Umbilical cord (tissue), 2 donors: ENCODE data around the gene GRID1. TPM values are rescaled to one million over a fixed set of nuclear protein-coding genes. Genes with fewer than 3 reads are reported as not detected.
A peak's percentile ranks its signal among the peaks of the same experiment; 100 is the strongest.

ENCODE experiments used
- DNase-seq: peaks from one replicate; pipeline ENCODE4 v3.0.0-alpha.2; 2015; ENCODE audit warnings: low spot score
- total RNA-seq: library from RNA; depleted of rRNA; stranded (reverse); fragments of >200 nt; gene quantifications from one replicate; pipeline ENCODE4 v1.2.3, GENCODE V29; 2014; ENCODE audit warnings: low replicate concordance; ENCODE audit not compliant: insufficient read depth

The GRID1 gene
- total RNA-seq, 1 donor from 2014 or later, result 7.2 TPM

- no peak for DNase-seq
Measured at GRCh38 chr10:85603151-85603940, 763.2 kb downstream of the GRID1 start.

GRCh38 chr10:85602713-85603112, 763.9 kb downstream of the GRID1 start:
- DNase-seq, result no peak

- DNase-seq, result no peak
Measured at GRCh38 chr10:85602306-85602705, 764.3 kb downstream of the GRID1 start.

DNA sequence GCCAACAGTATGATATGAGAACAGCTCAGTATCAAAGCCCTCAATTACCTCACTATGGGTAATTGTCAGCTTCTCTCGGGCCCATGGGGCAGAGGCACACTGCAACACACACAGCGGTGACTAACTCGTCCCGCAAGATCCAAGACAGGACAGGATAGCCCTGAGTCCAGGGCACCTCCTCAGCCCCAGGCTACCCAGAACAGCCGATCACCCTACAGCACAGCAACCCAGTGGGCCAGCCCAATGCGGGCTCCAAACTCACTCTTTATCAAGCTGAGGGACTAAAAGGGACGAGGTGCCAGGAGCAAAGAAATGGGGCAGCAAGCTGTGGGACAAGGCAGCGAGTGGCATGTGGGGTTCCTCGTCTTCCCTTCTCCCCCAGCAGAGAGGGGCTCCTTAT, 765.1 kb downstream of the GRID1 start:
- DNase-seq, result no peak

- no peak for DNase-seq
Measured at GRCh38 chr10:85600744-85601081, 765.9 kb downstream of the GRID1 start.

GRCh38 chr10:85600026-85600743, 766.4 kb downstream of the GRID1 start:
- DNase-seq, result no peak

GRCh38 chr10:85599081-85599480, 767.5 kb downstream of the GRID1 start:
- DNase-seq, result no peak

DNA sequence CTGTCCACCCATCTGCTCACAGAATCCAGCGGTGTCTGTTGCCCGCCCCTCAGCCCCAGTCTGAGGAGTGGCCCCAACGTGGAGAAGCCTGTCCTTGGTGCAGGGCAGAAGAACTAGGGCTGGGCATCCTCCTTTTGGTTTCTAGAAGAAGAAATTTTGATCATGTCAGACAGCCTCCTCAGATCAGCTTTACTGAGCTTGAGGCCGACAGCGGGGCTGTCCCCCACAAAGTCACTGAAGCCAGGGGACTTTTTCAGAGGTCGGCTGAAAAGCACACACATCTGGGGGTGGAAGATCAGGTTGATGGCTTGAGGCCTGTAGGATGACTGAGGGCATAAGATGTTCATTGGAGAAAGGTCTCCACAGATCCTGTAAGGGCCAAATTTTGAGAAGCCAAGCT, 767.9 kb downstream of the GRID1 start:
- DNase-seq, result no peak

DNA sequence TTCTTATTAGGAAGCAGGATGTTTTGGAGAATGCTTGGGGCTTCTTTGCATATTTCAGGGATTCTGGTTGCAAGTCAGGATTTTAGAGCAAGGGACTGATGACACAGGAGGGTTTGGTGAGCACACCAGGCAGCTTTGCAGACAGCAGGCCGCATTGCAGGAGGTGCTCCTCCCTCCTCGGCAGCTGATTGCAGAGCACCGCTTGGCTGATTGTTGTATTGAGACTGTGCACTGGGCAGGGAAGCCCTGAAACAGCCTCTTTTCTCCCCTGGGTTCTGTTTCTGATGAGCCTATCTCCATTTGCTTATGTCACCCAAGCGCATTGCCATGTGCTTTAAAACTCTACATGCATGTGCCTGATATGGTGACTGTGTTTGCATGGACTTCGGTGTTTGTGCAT, 769.6 kb downstream of the GRID1 start:
- DNase-seq, result peak; percentile 11

- DNase-seq, result no peak
Measured at GRCh38 chr10:85596389-85596788, 770.2 kb downstream of the GRID1 start.

- DNase-seq, result no peak
Measured at GRCh38 chr10:85594239-85594638, 772.4 kb downstream of the GRID1 start.

DNA sequence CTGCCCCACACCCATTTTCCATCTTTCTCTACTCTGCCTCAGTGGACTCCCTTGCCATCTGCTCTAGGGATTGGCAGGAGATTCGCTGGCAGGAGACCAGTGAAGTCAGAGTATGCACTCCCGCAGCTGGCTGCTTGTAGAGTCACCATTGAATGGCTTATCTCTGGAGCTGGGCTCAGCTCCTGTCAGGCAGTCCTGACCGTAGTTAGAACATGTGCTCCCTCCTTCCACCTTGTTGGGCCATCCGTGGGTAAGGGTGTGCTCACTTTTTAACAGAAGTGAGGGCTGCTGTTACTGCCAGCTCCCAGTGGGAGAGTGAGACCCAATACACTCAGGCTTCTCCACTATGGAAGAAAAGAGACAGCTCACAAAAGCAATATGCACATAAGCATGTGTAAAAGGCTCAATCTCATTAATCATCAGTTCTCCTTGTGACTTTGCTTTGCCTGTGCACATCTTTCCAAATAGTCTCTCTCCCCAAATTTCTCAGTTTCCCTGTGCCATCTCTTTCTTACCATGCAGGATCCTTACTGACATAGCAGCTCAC, 773.3 kb downstream of the GRID1 start:
- no peak for DNase-seq

GRCh38 chr10:85581371-85581770, 785.2 kb downstream of the GRID1 start:
- peak; percentile 50 for DNase-seq

DNA sequence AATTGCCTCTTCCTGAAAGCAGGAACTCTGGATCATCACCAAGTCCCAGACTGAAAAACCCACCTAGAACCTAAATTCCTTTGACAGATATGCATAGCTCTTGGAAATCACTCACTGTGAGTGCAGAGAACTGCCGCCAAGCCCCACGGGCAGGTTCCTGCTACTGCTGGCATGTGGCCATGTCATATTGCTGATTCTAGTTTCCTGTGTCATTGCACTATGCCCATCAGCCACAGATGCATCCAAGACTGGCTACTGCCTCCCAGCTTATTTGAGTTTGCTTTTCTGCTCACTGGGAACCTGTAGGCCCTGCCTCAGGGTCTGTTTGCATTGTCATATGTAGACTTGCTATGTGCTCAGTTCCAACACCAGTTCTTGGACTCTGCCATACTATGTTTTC, 786.0 kb downstream of the GRID1 start:
- no peak for DNase-seq

- no peak for DNase-seq
Measured at GRCh38 chr10:85578860-85579259, 787.7 kb downstream of the GRID1 start.

- no peak for DNase-seq
Measured at GRCh38 chr10:85575441-85575840, 791.2 kb downstream of the GRID1 start.

DNA sequence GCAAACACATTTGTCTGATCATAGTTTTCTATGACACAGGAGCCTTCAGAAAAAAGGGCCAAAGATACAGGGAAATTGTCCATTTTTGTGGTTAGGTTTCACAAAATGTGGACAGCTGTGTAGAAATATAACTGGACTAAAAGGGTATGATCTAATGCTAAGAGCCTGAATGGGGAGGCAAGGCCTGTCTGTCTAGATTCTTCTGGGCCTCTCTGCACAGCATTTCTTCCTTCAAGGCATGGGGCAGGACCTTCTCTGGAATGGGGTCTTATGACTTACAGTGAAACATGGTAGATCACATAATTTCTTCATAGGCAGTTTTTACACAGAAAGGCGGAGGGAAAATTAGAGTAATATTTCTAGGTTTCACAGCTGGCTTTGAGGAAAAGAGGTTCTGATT, 795.7 kb downstream of the GRID1 start:
- no peak for DNase-seq

DNA sequence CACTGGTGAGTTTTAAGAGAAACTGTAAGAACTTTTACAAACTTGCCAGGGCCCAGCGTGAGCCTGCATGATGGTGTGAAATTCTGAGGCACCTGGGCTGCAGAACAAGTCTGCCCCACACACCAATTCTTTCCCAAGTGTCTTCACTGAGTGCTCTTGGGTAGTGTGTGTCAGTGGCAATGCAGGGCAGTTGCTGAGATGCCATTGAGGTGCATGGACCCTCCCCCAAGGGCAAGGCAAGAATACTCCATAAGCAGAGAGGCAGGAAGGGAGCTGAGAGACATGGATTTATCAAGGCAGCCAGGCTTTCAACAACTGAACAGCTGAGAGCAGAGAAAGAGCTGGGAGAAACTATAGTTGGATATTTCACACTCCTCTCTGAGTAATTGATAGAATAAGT, 801.2 kb downstream of the GRID1 start:
- no peak for DNase-seq

DNA sequence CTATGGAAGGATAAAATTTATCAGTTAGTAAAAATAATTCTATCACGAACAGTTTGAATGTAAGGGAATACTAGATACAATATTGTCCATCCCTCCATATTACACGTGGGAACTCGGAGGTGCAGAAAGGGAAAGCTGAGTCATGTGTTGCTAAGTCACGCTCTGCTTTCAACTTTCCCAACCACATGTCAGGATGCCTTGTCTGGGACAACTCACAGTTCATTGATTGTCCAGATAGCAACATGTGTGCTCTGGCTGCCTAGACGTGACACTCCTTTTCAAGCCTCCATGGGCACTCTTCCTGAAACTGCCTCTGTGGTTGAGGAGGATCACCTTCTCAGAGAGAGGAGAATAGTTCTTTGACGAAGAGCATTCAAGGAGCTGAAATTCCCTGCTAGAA, 808.1 kb downstream of the GRID1 start:
- DNase-seq, result no peak

DNA sequence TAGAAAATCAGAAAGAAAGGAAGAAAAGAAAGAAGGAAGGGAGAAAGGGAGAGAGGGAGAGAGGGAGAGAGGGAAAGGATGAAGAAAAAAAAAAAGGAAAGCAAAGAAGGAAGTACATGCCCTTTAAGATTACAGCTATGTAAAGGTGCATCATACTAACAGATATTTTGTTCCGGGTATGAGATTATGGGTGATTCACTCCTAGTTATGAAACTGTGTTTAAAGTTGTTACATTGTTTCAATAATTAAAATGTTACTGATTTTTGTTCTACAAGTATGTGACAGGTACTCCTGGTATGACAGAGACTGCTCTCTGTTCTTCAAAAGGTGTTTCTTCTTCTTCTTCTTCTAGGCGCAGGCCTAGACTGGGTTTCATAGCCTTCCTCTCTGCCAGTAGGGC, 808.9 kb downstream of the GRID1 start:
- no peak for DNase-seq

- no peak for DNase-seq
Measured at GRCh38 chr10:85557077-85557476, 809.5 kb downstream of the GRID1 start.
